HepG2 (cell line): ENCODE results near the gene OVCA2. TPM values are rescaled to one million over a fixed set of nuclear protein-coding genes. Genes with fewer than 3 reads are reported as not detected.
A peak's percentile ranks its signal among the peaks of the same experiment; 100 is the strongest.

ENCODE experiments used
- ASH2L ChIP-seq: fragments of 300-600, 200-600 bp; sonication (generic); IDR thresholded peaks from 2 replicates; pipeline ENCODE4 v1.7.0; 2017; ENCODE audit warnings: low read depth, mild to moderate bottlenecking, moderate library complexity, mixed read lengths, low read length; ENCODE audit not compliant: insufficient read length
- BATF2 ChIP-seq: sonication (generic); formaldehyde crosslinking; IDR thresholded peaks from 2 replicates; pipeline ENCODE4 v1.8.0; 2022; ENCODE audit warnings: mild to moderate bottlenecking, missing genetic modification reagents, moderate library complexity
- ETS1 ChIP-seq: sonication (generic); formaldehyde crosslinking; IDR thresholded peaks from 2 replicates; pipeline ENCODE4 v1.4.0; 2020; ENCODE audit warnings: missing genetic modification reagents
- EZH2 ChIP-seq: conservative IDR thresholded peaks from 2 replicates; pipeline ENCODE4 v1.6.1; 2012; ENCODE audit warnings: mild to moderate bottlenecking, low read depth, low read length, moderate library complexity
- FOXM1 ChIP-seq: sonication (generic); formaldehyde crosslinking; IDR thresholded peaks from 2 replicates; pipeline ENCODE4 v1.5.0; 2020; ENCODE audit warnings: missing genetic modification reagents
- HNF4A ChIP-seq: sonication (generic); formaldehyde crosslinking; IDR thresholded peaks from 2 replicates; pipeline ENCODE4 v1.4.0; 2020; ENCODE audit warnings: missing genetic modification reagents
- IRF1 ChIP-seq: sonication (generic); formaldehyde crosslinking; IDR thresholded peaks from 2 replicates; pipeline ENCODE4 v1.4.0; 2020; ENCODE audit warnings: low read depth, mild to moderate bottlenecking, missing genetic modification reagents
- KAT7 ChIP-seq: IDR thresholded peaks from 2 replicates; pipeline ENCODE4 v1.6.1; 2018; ENCODE audit warnings: borderline replicate concordance, missing compliant biosample characterization
- MYC ChIP-seq: sonication (generic); formaldehyde crosslinking; IDR thresholded peaks from 2 replicates; pipeline ENCODE4 v1.9.0; 2021; ENCODE audit warnings: missing genetic modification reagents, borderline replicate concordance
- NPAS2 ChIP-seq: sonication (generic); formaldehyde crosslinking; IDR thresholded peaks from 2 replicates; pipeline ENCODE4 v1.8.0; 2022; ENCODE audit warnings: mild to moderate bottlenecking, missing genetic modification reagents, borderline replicate concordance
- NR2C2 ChIP-seq: sonication (generic); formaldehyde crosslinking; IDR thresholded peaks from 2 replicates; pipeline ENCODE4 v1.4.0; 2020; ENCODE audit warnings: missing genetic modification reagents, mild to moderate bottlenecking, moderate library complexity, borderline replicate concordance
- POLR2G ChIP-seq: fragments of 200-400 bp; formaldehyde crosslinking; IDR thresholded peaks from 2 replicates; pipeline ENCODE4 v1.6.1; 2018; ENCODE audit warnings: mild to moderate bottlenecking, low read depth, low read length, moderate library complexity
- RARG ChIP-seq: sonication (generic); formaldehyde crosslinking; IDR thresholded peaks from 2 replicates; pipeline ENCODE4 v1.4.0; 2020; ENCODE audit warnings: low read depth, mild to moderate bottlenecking, missing genetic modification reagents
- SMAD3 ChIP-seq: sonication (generic); formaldehyde crosslinking; IDR thresholded peaks from 2 replicates; pipeline ENCODE4 v1.4.0; 2020; ENCODE audit warnings: missing genetic modification reagents
- TGIF2 ChIP-seq: IDR thresholded peaks from 2 replicates; pipeline ENCODE4 v1.6.1; 2016; ENCODE audit warnings: control low read depth, missing compliant biosample characterization
- U2AF2 ChIP-seq: fragments of 200-400 bp; formaldehyde crosslinking; IDR thresholded peaks from 2 replicates; pipeline ENCODE4 v1.6.1; 2017; ENCODE audit warnings: low read depth, mild to moderate bottlenecking, low read length
- XBP1 ChIP-seq: sonication (generic); formaldehyde crosslinking; IDR thresholded peaks from 2 replicates; pipeline ENCODE4 v1.5.0; 2020; ENCODE audit warnings: missing genetic modification reagents
- YY1 ChIP-seq: IDR thresholded peaks from 2 replicates; pipeline ENCODE4 v1.6.1; 2011; ENCODE audit warnings: low read length, low read depth, moderate library complexity, mild to moderate bottlenecking; ENCODE audit not compliant: insufficient read depth, insufficient replicate concordance
- ZFYVE20 ChIP-seq: sonication (generic); formaldehyde crosslinking; IDR thresholded peaks from 2 replicates; pipeline ENCODE4 v1.8.0; 2023; ENCODE audit warnings: low read depth, mild to moderate bottlenecking, moderate library complexity, missing genetic modification reagents, borderline replicate concordance
- ZNF296 ChIP-seq: sonication (generic); formaldehyde crosslinking; conservative IDR thresholded peaks from 2 replicates; pipeline ENCODE4 v1.5.0; 2020; ENCODE audit warnings: mild to moderate bottlenecking, missing genetic modification reagents
- ZNF326 ChIP-seq: sonication (generic); formaldehyde crosslinking; IDR thresholded peaks from 2 replicates; pipeline ENCODE4 v1.4.0; 2020; ENCODE audit warnings: missing genetic modification reagents, borderline replicate concordance
- ZNF512 ChIP-seq: sonication (generic); formaldehyde crosslinking; IDR thresholded peaks from 2 replicates; pipeline ENCODE4 v1.4.0; 2020; ENCODE audit warnings: mild to moderate bottlenecking, missing genetic modification reagents
- ZNF530 ChIP-seq: sonication (generic); formaldehyde crosslinking; IDR thresholded peaks from 2 replicates; pipeline ENCODE4 v1.5.0; 2020; ENCODE audit warnings: low read depth, mild to moderate bottlenecking, missing genetic modification reagents
- ZNF550 ChIP-seq: sonication (generic); formaldehyde crosslinking; IDR thresholded peaks from 2 replicates; pipeline ENCODE4 v1.4.0; 2020; ENCODE audit warnings: mild to moderate bottlenecking, missing genetic modification reagents, borderline replicate concordance
- polyA plus RNA-seq, 8 experiments: library from polyadenylated mRNA; depleted of rRNA in 3 of 8; stranded (reverse) in 7 of 8; unstranded in 1 of 8; fragments of >200 nt; fragmentation: Illumina TruSeq in 4 of 8; extraction: Trizol in 4 of 8; gene quantifications; 2 replicates each; pipeline versions ENCODE4 v1.2.1 to v1.2.3, GENCODE V29; 2011 to 2016; ENCODE audit warnings: low read depth in 4 of 8, missing spikeins in 1 of 8, mixed read lengths in 1 of 8; ENCODE audit not compliant: insufficient read depth in 1 of 8
- total RNA-seq, 5 experiments: library from RNA; depleted of rRNA; stranded (reverse); fragments of >200 nt; fragmentation: Illumina TruSeq; extraction: Trizol; gene quantifications; 2 replicates each; pipeline ENCODE4 v1.2.3, GENCODE V29; 2016; ENCODE audit warnings: low read depth in 1 of 5
- TF ChIP-seq, protein P1 (sequence below): sonication (generic); formaldehyde crosslinking; IDR thresholded peaks from 2 replicates; pipeline ENCODE4 v1.8.1; 2023; ENCODE audit warnings: mild to moderate bottlenecking, moderate library complexity, missing genetic modification reagents

Gene OVCA2
- total and polyA plus RNA-seq, 2 of the 13 experiments (the other 11 are each of a cell fraction or from before 2014, with no cell fraction given) = 23.7 to 28.2 TPM

- TF ChIP-seq FOXM1 = no peak
- TF ChIP-seq NPAS2 = no peak
- no peak for TF ChIP-seq BATF2 (CRISPR knock-in tag)
- TF ChIP-seq ZNF512 (CRISPR knock-in tag) = no peak
- no peak for TF ChIP-seq IRF1 (CRISPR knock-in tag)
- TF ChIP-seq POLR2G = no peak
- no peak for TF ChIP-seq NR2C2 (CRISPR knock-in tag)
- no peak for TF ChIP-seq HNF4A (CRISPR knock-in tag)
- TF ChIP-seq XBP1 (CRISPR knock-in tag) = no peak
- no peak for TF ChIP-seq ZNF530 (CRISPR knock-in tag)
- TF ChIP-seq ASH2L = no peak
- no peak for TF ChIP-seq ZNF550
- no peak for TF ChIP-seq ZNF326 (CRISPR knock-in tag)
- TF ChIP-seq ZNF296 (CRISPR knock-in tag) = no peak
- peak; percentile 39 for TF ChIP-seq YY1
- TF ChIP-seq MYC (CRISPR knock-in tag) = no peak
- TF ChIP-seq KAT7 (CRISPR knock-in tag) = no peak
- no peak for TF ChIP-seq RARG (CRISPR knock-in tag)
- no peak for TF ChIP-seq SMAD3 (CRISPR knock-in tag)
- no peak for TF ChIP-seq TGIF2 (CRISPR knock-in tag)
- 0 out of 2 replicates have a peak, but pooled peaks have one; percentile 36 for TF ChIP-seq EZH2
- no peak for TF ChIP-seq U2AF2
- TF ChIP-seq ETS1 (CRISPR knock-in tag) = no peak
- no peak for TF ChIP-seq ZFYVE20 (CRISPR knock-in tag)
- TF ChIP-seq, protein P1, sequence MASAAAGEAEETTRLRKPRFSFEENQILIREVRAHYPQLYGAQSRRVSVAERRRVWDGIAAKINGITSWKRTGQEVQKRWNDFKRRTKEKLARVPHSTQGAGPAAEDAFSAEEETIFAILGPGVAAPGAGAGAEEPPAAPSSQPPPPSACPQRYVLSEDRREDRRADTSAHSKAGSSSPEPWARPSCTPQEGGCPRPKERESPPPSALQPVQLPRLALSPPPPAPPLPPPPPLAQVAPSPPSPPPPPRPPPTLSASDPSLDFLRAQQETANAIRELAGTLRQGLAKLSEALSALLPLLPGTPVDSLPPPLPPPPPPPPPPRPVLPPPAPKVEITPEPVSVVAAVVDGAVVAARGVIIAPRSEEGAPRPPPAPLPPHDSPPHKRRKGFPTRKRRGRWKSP = no peak
Observed at GRCh38 chr17:2053380-2054261, 11.8 kb downstream of the OVCA2 start (continued).
